Mesenchymal stem cell (in vitro differentiated cells and primary cell): Measurements from ENCODE around the gene EPS8L2.
A peak's percentile ranks its signal among the peaks of the same experiment; 100 is the strongest.

ENCODE experiments used
- DNase-seq: peaks from one replicate; pipeline ENCODE4 v3.0.0-alpha.2; 2013
- H2AFZ ChIP-seq: one replicate; pipeline ENCODE4 v1.6.1; 2013; ENCODE audit warnings: low read depth, mild to moderate bottlenecking, control low read depth, inconsistent platforms, low read length, moderate library complexity
- H2AK5ac ChIP-seq: 2 replicates; pipeline ENCODE4 v1.6.1; 2013; ENCODE audit warnings: low read length, moderate library complexity, mild to moderate bottlenecking, inconsistent platforms; ENCODE audit not compliant: severe bottlenecking
- H2BK120ac ChIP-seq: one replicate; pipeline ENCODE4 v1.6.1; 2013; ENCODE audit warnings: low read depth, mild to moderate bottlenecking, inconsistent platforms, low read length, moderate library complexity
- H2BK12ac ChIP-seq, 2 experiments: one replicate each; pipeline ENCODE4 v1.6.1; 2013; ENCODE audit warnings: inconsistent platforms in 2 of 2, low read length in 2 of 2, mild to moderate bottlenecking in 2 of 2, moderate library complexity in 2 of 2, control low read depth in 1 of 2
- H2BK15ac ChIP-seq: one replicate; pipeline ENCODE4 v1.6.1; 2013; ENCODE audit warnings: mild to moderate bottlenecking, low read depth, inconsistent platforms; ENCODE audit not compliant: poor library complexity, severe bottlenecking
- H2BK5ac ChIP-seq: 2 replicates; pipeline ENCODE4 v1.6.1; 2013; ENCODE audit warnings: low read depth, mild to moderate bottlenecking, low read length, control low read depth, inconsistent platforms; ENCODE audit not compliant: poor library complexity, severe bottlenecking
- H3K14ac ChIP-seq, 2 experiments: one replicate each; pipeline ENCODE4 v1.6.1; 2013; ENCODE audit warnings: inconsistent platforms in 2 of 2, low read length in 2 of 2, control low read depth in 1 of 2, mild to moderate bottlenecking in 1 of 2, moderate library complexity in 1 of 2
- H3K18ac ChIP-seq, 2 experiments: one replicate each; pipeline ENCODE4 v1.6.1; 2013; ENCODE audit warnings: inconsistent platforms in 2 of 2, low read length in 2 of 2, control low read depth in 1 of 2, low read depth in 1 of 2, mild to moderate bottlenecking in 1 of 2
- H3K23ac ChIP-seq, 2 experiments: one replicate each; pipeline ENCODE4 v1.6.1; 2013; ENCODE audit warnings: inconsistent platforms in 2 of 2, low read length in 2 of 2, mild to moderate bottlenecking in 2 of 2, moderate library complexity in 2 of 2, control low read depth in 1 of 2
- H3K27ac ChIP-seq: 2 replicates; pipeline ENCODE4 v1.5.1; 2013; ENCODE audit warnings: mild to moderate bottlenecking, moderate library complexity, low read length, control low read depth, inconsistent platforms; ENCODE audit not compliant: poor library complexity, severe bottlenecking
- H3K27me3 ChIP-seq, 2 experiments: 2 replicates each; pipeline versions ENCODE4 v1.6.1 to v1.7.0; 2013; ENCODE audit warnings: low read length in 2 of 2, mild to moderate bottlenecking in 2 of 2, moderate library complexity in 2 of 2, control low read depth in 1 of 2, inconsistent platforms in 1 of 2; ENCODE audit not compliant: control insufficient read depth in 1 of 2, insufficient read depth in 1 of 2
- H3K36me3 ChIP-seq, 2 experiments: 2 replicates each; pipeline versions ENCODE4 v1.6.1 to v1.7.0; 2013; ENCODE audit warnings: low read length in 2 of 2, control low read depth in 1 of 2, inconsistent platforms in 1 of 2, low read depth in 1 of 2, mild to moderate bottlenecking in 1 of 2; ENCODE audit not compliant: insufficient read depth in 2 of 2, control insufficient read depth in 1 of 2
- H3K4ac ChIP-seq, 2 experiments: one replicate each; pipeline ENCODE4 v1.6.1; 2013; ENCODE audit warnings: inconsistent platforms in 2 of 2, low read length in 2 of 2, mild to moderate bottlenecking in 2 of 2, moderate library complexity in 2 of 2, control low read depth in 1 of 2, low read depth in 1 of 2
- H3K4me1 ChIP-seq: 2 replicates; pipeline ENCODE4 v1.6.1; 2013; ENCODE audit warnings: low read depth, low read length, control low read depth; ENCODE audit not compliant: control insufficient read depth, insufficient read depth
- H3K4me2 ChIP-seq: 2 replicates; pipeline ENCODE4 v1.6.1; 2013; ENCODE audit warnings: low read length, mild to moderate bottlenecking, inconsistent platforms; ENCODE audit not compliant: poor library complexity, severe bottlenecking
- H3K4me3 ChIP-seq, 2 experiments: 2 replicates each; pipeline versions ENCODE4 v1.5.1 to v1.7.0; 2013; ENCODE audit warnings: low read length in 2 of 2, mild to moderate bottlenecking in 2 of 2, control low read depth in 1 of 2, low read depth in 1 of 2; ENCODE audit not compliant: insufficient read depth in 1 of 2
- H3K79me1 ChIP-seq: replicated peaks from 2 replicates; pipeline ENCODE4 v1.6.1; 2013; ENCODE audit warnings: mild to moderate bottlenecking, control low read depth, low read length, inconsistent platforms; ENCODE audit not compliant: poor library complexity, severe bottlenecking
- H3K9ac ChIP-seq: 2 replicates; pipeline ENCODE4 v1.7.0; 2013; ENCODE audit warnings: mild to moderate bottlenecking, low read length, moderate library complexity
- H3K9me3 ChIP-seq: 2 replicates; pipeline ENCODE4 v1.7.0; 2013; ENCODE audit warnings: mild to moderate bottlenecking, low read length; ENCODE audit not compliant: control insufficient read depth
- H4K8ac ChIP-seq: one replicate; pipeline ENCODE4 v1.6.1; 2013; ENCODE audit warnings: inconsistent platforms, mild to moderate bottlenecking, low read length, moderate library complexity
- H4K91ac ChIP-seq: one replicate; pipeline ENCODE4 v1.6.1; 2013; ENCODE audit warnings: mild to moderate bottlenecking, low read length, inconsistent platforms
- WGBS: methylation state at CpG from one replicate; pipeline ENCODE4 v1.1.7; 2013; ENCODE audit warnings: mixed read lengths; 5-methylcytosine and 5-hydroxymethylcytosine counted together

Gene EPS8L2

GRCh38 chr11:686451-687243, 19.4 kb upstream of the EPS8L2 start:
- Histone ChIP-seq H3K79me1 (peaks cover 33% of the 10 kb centered on the region), H2BK15ac (no peak overlapping the region), H3K4me1 (peaks cover 16% of the 10 kb centered on the region), H2BK120ac (no peak overlapping the region), H3K27ac (no peak overlapping the region), H4K8ac (no peak overlapping the region), H2BK12ac (no peak overlapping the region), H3K4ac (no peak overlapping the region), H3K14ac (no peak overlapping the region), H4K91ac (no peak overlapping the region), H2AK5ac (no peak overlapping the region), H3K4me3 (no peak overlapping the region), H3K18ac (no peak overlapping the region), H3K9me3 (no peaks in the 10 kb centered on the region), H3K36me3 (peaks cover 59 to 73% of the 10 kb centered on the region in 2 experiments), H3K27me3 (no peaks in the 10 kb centered on the region), H3K4me2 (no peak overlapping the region), H3K23ac (no peak overlapping the region), H2AFZ (no peak overlapping the region), H3K9ac (no peak overlapping the region), H2BK5ac (no peak overlapping the region)
- DNase-seq: no peak
- 94% methylated on average over 30 of the region's 30 CpGs for WGBS

GRCh38 chr11:687751-688150, 18.3 kb upstream of the EPS8L2 start:
- Histone ChIP-seq H3K4me3 (no peak overlapping the region), H2AFZ (no peak overlapping the region), H3K23ac (no peak overlapping the region), H2AK5ac (no peak overlapping the region), H3K18ac (no peak overlapping the region), H2BK15ac (no peak overlapping the region), H3K9me3 (no peaks in the 10 kb centered on the region), H3K4me2 (no peak overlapping the region), H3K4ac (no peak overlapping the region), H3K14ac (no peak overlapping the region), H4K8ac (no peak overlapping the region), H3K36me3 (peaks cover 48 to 62% of the 10 kb centered on the region in 2 experiments), H3K27me3 (no peaks in the 10 kb centered on the region), H4K91ac (no peak overlapping the region), H2BK12ac (no peak overlapping the region), H3K9ac (no peak overlapping the region), H3K27ac (no peak overlapping the region), H2BK5ac (no peak overlapping the region), H3K79me1 (peaks cover 26% of the 10 kb centered on the region), H3K4me1 (peaks cover 23% of the 10 kb centered on the region), H2BK120ac (no peak overlapping the region)
- WGBS: 89% methylated on average over 11 of the region's 13 CpGs
- DNase-seq: no peak

GRCh38 chr11:688681-689080, 17.4 kb upstream of the EPS8L2 start:
- Histone ChIP-seq H3K27ac (no peak overlapping the region), H3K14ac (no peak overlapping the region), H3K27me3 (no peaks in the 10 kb centered on the region), H2AK5ac (peak overlapping the region; percentile 43), H2AFZ (no peak overlapping the region), H3K36me3 (peaks cover 46 to 52% of the 10 kb centered on the region in 2 experiments), H4K91ac (no peak overlapping the region), H3K4ac (no peak overlapping the region), H3K4me1 (peaks cover 30% of the 10 kb centered on the region), H3K18ac (no peak overlapping the region), H2BK12ac (no peak overlapping the region), H3K79me1 (peaks cover 26% of the 10 kb centered on the region), H3K9me3 (no peaks in the 10 kb centered on the region), H2BK15ac (no peak overlapping the region), H3K23ac (no peak overlapping the region), H2BK5ac (no peak overlapping the region), H2BK120ac (no peak overlapping the region), H3K4me3 (no peak overlapping the region), H3K4me2 (no peak overlapping the region), H3K9ac (no peak overlapping the region), H4K8ac (no peak overlapping the region)
- 95% methylated on average over 9 of the region's 9 CpGs for WGBS
- DNase-seq: no peak

- Histone ChIP-seq H2BK120ac (no peak overlapping the region), H3K4me3 (no peak overlapping the region), H3K18ac (no peak overlapping the region), H3K23ac (no peak overlapping the region), H3K4me1 (peaks cover 40% of the 10 kb centered on the region), H3K9me3 (no peaks in the 10 kb centered on the region), H2BK5ac (no peak overlapping the region), H3K9ac (no peak overlapping the region), H2AFZ (no peak overlapping the region), H3K4me2 (no peak overlapping the region), H3K27me3 (no peaks in the 10 kb centered on the region), H3K36me3 (peaks cover 45 to 47% of the 10 kb centered on the region in 2 experiments), H3K4ac (no peak overlapping the region), H4K8ac (no peak overlapping the region), H3K14ac (no peak overlapping the region), H3K27ac (peak overlapping the region; percentile 56), H2BK15ac (no peak overlapping the region), H3K79me1 (peaks cover 28% of the 10 kb centered on the region), H4K91ac (no peak overlapping the region), H2AK5ac (peak overlapping the region; percentile 44), H2BK12ac (no peak overlapping the region)
- no peak for DNase-seq
- 90% methylated on average over 7 of the region's 7 CpGs for WGBS
Measured at GRCh38 chr11:689625-690024, 16.4 kb upstream of the EPS8L2 start.
